ENCODE data around the gene FBLL1.

- no peak for TF ChIP-seq CTCF (IDR thresholded peaks at IDR 0.05; ENCODE audit: low read depth, low read length)
- no peak for TF ChIP-seq POLR2A (IDR thresholded peaks at IDR 0.05; ENCODE audit: extremely low read depth, insufficient read length)
- TF ChIP-seq MYC (IDR thresholded peaks at IDR 0.05; ENCODE audit: low read depth, low read length): no peak
- TF ChIP-seq, protein P1, sequence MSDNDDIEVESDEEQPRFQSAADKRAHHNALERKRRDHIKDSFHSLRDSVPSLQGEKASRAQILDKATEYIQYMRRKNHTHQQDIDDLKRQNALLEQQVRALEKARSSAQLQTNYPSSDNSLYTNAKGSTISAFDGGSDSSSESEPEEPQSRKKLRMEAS (IDR thresholded peaks at IDR 0.05; ENCODE audit: low read depth, low read length): no peak
Measured at GRCh38 chr5:168552146-168552545, 23.0 kb downstream of the FBLL1 start.

Measured in NB4 (cell line).